NCI-H2029 (cell line): ENCODE results near the gene F13B.
"Not testable (repeated sequence)": the region's sequence is repeated elsewhere in the genome, so short reads cannot be mapped to it uniquely, and the experiment has no call there.

Source experiments
- DNase-seq: peaks from one replicate; lab custom pipeline; 2025; lab: John Stamatoyannopoulos, UW

The F13B gene

DNA sequence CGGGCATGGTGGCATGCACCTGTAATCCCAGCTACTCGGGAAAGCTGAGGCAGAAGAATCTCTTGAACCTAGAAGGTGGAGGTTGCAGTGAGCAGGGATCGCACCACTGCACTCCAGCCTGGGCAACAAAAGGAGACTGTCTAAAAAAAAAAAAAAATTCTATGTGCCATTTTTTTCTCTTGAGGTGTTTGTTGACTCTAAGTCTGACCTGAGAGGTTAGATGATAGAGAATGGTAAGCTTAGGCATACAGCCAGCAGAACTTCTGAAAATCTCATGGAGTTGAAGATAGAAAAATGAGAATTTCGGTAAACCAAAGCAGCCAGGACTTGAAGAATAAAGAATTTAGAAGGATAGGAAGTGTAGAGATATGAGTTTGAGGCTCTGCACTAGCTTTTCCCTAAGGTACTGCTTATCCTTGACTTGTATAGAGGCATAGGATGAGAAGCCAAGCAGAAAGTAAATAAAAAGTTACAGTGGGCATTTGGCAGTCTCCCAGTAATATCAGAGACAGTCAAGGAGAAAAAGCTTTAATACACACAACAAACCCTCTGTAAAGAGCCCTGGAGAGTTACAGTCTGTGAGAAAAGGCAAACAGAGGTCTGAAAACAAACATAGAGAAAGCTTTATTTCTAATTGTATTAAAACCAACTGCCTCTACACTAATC, 24.3 kb downstream of the F13B start:
- DNase-seq = peak; percentile 34

DNA sequence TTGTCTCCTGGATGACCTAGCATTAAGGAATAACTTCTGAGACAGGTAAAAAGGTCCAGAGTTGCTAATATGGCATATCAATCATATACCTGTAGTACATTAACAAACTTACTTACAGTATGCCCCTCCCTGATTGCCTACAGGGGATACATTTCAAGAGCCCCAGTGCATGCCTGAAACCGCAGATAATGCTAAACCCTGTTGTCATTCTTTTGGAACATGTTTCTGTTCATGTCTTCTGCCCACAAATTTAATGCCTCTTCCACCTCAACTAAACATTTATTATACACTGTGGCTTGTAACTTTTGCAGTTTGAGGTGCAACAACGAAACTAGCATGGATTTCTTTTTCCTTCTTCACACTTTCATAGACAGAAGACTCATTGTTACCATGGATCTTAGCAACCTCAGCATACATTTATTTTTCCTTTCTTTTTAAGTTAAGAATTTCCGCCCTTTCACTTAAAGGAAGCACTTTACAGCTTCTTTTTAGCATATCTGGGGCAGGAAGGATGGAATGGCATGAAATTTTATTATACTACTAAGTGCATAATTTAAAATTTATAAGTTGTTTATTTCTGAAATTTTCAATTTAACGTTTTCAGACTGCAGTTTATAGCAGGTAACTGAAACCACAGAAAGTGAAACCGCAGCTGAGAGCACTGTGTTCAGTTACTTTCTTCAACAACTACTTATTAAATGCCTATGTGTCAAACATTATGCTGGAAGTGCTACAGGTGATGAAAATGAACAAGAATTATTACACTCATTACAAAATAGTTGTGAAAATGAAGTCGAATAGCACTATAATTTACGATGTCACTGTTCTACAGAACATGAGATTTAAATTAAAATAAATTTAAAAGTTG, 25.3 kb downstream of the F13B start:
- no peak for DNase-seq

DNA sequence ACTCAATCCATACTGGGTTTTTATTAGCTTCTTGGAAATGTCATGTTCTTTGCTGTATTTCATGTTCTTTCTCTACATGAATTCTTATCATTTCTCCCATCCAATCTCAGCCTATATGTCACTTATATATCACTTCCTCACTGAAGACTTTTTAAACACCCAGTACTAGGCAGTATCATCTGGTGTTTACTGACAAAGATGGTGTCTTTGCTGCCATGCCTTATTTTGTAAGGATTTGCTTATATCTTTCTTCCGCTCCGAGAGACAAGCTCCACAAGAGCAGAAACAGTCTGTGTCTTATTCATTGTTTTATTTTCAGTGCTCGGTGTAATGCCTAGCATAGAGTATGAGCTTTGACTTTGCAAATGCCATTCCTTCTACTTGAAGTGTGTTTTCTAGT, 30.2 kb downstream of the F13B start:
- DNase-seq = no peak

DNA sequence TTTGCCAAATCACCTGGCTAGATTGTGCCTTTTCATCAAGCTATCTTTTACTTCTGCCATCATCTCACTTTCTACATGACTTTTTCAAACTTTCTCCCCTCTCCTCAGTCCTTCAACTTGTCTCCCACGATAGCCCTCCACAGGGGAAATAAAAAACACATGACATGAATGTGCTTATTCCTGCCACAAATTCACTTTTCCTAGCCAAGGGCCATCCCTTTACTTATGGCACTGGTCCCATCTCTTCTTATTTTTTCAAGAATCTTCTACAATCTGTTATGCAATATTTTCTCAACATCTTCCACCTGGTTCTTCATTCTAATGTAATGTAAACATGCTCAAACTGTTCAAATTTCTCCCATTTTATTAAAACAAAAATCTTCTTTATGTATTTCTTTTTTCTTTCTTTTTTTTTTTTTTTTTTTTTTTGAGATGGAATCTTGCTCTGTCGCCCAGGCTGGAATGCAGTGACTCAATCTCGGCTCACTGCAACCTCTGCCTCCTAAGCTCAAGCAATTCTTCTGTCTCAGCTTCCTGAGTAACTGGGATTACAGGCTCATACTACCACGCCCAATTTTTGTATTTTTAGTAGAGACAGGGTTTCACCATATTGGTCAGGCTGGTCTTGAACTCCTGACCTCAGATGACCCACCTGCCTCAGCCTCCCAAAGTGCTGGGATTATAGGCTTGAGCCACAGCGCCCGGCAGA, 32.3 kb downstream of the F13B start:
- DNase-seq = not testable (repeated sequence)

DNA sequence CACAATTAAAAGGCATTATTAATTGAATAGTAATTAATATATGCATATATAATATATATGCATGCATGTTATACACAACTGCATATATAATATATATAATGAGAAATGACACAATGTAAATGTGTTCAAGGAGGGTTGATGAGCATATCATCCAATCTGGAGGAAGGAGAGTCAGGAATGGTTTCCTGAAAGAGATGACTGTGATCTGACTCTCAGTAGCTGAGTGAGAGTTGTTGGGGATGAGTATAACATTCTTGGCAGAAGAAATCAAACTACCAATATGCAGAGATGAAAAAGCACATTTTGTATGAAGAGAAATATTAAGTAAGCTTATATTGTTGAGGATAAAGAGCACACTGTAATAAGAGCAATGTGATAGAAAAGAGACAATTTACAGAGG, 37.3 kb downstream of the F13B start:
- no peak for DNase-seq

DNA sequence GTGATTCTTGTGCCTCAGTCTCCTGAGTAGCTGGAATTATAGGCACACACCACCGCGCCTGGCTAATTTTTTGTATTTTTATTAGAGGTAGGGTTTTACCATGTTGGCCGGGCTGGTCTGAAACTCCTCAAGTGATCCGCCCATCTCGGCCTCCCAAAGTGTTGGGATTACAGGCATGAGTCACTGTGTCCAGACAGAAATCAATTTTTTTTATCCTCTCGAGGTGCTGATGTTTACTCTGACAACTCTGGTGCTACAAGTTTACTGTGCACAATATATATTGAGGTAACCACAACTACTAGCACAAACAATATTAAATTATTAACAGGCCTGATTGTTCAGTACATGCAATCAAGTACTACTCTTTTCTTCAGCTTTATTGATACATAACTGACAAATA, 39.7 kb downstream of the F13B start:
- no peak for DNase-seq

DNA sequence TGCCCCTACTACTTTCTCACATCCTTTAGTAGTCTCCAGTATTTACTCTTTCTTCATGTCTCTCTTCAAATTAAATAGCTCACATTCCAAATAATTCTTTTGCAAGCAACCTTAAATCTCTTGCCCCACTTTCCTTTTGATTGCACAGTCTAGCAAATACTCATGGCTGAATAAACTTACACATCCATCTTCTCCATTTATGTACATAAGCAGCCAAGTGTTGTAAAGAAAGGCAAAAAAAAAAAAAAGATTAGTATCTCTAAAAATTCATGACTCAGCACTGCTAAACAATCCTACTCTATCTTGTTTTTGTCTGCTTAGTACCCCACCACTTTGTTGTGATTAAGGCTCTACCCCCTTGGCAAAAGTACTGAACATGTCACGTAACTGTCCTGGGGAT, 42.6 kb downstream of the F13B start:
- DNase-seq = no peak

DNA sequence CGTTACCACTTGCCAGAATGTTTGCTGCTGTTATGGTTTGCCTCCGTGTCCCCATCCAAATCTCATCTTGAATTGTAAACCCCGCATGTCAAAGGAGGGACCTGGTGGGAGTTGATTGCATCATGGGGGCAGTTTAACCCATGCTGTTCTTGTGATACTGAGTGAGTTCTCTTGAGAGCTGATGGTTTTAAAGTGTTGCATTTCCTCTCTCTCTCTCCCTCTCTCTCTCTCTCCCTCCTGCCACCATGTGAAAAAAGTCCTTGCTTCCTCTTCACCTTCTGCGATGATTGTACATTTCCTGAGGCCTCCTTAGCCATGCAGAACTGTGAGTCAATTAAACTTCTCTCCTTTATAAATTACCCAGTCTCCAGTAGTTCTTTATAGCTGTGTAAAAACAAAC, 45.3 kb downstream of the F13B start:
- no peak for DNase-seq

DNA sequence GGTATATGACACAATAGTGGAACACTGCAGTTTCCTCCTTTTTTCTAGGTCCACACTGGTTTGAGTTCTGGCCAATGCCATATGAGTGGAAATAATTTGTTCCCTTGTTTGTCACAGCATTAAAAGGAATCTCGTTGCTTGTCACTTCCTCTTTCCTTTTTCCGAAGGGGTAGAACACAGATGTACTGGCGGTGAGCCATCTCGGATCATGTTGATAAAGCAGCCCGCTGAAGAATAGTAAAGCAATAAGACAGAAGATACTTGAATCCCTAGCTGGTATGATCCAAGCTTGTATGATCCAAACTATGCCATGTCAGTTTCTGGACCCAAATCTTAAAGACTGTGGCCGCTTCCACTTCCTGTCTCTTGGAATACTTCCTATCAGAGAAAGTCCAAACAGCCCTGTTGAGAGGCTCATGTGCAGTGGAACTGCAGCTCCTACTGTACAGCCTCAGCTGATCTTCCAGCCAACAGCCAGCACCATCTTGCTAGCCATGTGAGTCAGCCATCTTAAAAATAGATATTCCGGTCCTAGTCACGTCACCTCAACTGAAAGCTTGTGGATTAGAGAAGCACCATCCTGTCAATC, 49.4 kb downstream of the F13B start:
- DNase-seq = no peak

DNA sequence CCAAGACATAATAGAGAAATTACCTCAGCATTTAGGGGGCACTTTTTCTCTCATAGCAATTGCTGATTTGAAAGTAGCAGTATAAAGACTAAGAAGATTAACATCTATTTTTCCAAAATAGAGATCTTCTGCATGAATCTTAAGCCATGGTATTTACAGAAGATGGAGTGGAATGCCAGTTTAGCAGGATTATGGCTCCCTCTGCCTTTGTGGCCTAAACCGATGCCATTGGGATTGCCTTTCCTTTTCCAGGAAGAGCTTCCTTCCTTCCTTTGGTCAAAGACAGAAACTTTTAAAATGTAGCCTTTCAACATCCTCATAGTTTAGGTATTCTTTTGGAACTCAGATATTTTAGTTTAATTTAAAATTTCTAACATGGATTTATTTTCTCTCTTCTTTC, 50.3 kb downstream of the F13B start:
- DNase-seq = no peak

DNA sequence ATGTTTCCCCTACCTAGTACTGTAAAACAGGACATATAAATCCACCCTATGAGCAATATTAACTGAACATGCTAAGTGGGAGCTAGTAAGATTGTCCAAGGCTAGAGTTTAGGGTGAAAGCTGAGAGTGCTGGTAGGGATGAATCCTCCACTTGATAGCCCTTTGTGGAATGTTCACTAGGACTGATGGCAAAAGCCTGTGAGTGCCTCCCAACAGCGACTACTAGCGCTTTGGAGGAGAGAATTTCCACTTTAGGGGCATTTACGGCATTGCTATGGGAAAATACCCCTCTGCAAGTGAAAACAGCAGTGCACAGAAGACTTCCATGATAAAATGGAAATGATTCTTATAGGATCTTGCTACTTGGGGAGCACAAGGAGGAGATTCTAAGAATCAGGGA, 53.8 kb downstream of the F13B start:
- DNase-seq = no peak

DNA sequence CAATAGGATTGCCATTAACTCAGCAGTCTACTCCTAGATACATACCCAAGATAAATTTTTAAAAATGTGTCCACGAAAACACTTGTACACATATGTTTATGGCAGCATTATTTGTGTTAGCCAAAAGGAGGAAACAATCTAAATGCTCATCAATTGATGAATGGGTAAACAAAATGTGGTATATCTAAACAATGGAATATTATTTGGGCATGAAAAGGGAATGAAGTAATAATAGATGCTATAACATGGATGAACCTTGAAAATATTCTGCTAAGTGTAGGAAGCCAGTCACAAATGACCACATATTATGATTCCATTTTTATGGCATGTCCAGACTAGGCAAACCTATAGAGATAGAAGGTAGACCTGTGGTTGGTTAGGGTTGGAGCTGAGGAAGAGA, 55.4 kb downstream of the F13B start:
- DNase-seq = no peak

DNA sequence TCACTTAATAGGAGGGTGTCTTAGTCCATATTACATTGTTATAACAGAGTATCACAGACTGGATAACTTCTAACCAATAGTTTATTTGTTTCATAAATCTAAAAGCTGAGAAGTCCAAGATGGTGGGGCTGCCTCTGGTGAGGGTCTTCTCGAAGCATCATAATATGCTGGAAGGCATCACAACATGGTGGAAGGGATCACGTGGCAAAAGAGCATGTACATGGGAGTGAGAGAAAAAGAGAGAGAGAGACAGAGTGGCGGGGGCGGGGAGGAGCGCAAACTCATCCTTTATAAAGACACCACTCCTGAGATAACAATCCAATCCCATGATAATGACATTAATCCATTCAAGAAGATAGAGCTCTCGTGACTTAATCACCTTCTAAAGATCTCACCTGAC, 58.2 kb downstream of the F13B start:
- DNase-seq = no peak

DNA sequence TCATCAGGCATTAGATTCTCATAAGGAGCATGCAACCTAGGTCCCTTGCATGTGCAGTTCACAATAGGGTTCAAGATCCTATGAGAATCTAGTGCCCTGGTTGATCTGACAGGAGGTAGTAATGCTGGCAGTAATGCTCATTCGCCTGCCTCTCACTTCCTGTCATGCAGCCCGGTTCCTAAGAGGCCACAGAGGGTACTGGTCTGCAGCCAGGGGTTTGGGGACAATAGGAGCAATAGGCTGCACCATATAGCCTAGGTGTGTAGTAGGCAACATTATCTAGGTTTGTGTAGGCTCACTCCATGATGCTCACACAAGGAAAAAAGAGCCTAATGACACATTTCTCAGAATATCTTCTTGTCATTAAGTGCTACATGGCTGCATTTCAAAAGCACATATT, 63.9 kb downstream of the F13B start:
- no peak for DNase-seq

DNA sequence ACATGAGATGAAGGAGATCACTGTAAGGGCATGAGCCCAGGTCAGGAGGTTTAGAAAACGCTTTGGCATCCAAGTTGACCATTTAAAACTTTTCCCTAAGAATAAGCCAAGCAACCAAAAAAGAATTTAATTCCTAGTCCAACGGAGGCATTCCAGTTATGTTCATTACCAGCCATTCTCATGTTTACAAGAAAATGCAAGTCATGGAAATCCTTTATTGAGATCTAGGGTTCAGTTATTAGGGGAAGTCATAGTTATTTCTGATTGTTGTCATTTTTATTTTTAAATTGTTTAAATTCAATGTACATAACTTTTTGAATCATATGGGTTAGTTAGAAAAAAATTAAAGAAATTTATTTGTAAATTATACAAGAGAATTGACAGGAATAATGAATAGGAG, 65.2 kb downstream of the F13B start:
- DNase-seq = no peak

DNA sequence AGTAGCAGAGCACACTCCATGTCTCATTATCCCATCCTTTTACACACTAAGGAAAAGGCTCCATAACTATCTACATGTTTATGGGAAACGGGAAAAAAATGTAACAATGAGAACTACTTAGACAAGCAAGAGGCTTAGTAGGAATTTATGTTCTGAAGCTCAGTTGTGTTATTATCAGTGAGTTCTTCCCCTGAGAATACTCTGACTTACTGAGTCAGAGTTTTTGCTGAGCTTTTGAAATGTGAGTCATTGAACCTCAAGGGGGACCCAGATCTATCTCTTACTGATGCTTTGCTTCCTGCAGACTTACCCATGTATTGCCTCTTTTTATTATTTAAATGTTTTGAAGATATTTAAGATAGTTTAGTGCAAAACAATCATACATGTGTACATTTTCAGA, 69.6 kb downstream of the F13B start:
- no peak for DNase-seq

DNA sequence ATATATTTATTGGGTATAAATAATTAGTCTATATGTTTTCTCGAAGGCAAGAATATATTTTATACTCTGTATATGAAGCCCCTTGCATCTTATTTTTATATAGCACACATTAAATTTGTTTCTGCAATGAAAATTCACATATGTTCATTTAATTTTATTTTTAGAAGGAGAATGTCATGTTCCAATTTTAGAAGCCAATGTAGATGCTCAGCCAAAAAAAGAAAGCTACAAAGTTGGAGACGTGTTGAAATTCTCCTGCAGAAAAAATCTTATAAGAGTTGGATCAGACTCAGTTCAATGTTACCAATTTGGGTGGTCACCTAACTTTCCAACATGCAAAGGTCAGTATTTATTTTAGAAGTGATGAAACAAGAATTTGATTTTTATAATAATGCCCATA, 73.1 kb downstream of the F13B start:
- no peak for DNase-seq

DNA sequence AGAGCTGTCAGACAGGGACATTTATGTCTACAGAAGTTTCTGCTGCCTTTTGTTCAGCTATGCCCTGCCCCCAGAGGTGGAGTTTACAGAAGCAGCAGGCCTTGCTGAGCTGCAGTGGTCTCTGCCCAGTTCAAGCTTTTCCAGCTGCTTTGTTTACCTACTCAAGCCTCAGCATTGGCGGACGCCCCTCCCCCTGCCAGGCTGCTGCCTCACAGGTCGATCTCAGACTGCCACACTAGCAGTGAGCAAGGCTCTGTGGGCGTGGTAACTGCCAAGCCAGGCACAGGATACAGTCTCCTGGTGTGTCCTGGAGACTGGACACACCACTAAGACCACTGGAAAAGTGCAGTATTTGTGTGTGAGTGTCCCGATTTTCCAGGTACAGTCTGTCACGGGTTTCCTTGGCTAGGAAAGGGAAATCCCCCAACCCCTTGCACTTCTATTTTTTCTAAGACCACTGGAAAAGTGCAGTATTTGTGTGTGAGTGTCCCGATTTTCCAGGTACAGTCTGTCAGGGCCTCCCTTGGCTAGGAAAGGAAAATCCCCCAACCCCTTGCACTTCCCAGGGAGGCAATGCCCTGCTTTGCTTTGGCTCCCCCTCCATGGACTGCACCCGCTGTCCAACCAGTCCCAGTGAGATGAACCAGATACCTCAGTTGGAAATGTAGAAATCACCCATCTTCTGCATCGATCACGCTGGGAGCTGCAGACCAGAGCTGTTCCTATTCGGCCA, 75.0 kb downstream of the F13B start:
- peak; percentile 74 for DNase-seq
